ENCODE measurements around the gene S100A4.

The S100A4 gene

GRCh38 chr1:153506386-153506785 lies 39.2 kb downstream of the S100A4 start:
- Histone ChIP-seq H3K79me2 (ENCODE audit: control insufficient read depth, insufficient read depth, low read length, unreplicated experiment) (no peaks in the 10 kb centered on the region), H2AFZ (ENCODE audit: low read length, unreplicated experiment) (no peak overlapping the region), H3K4me3 (ENCODE audit: low read depth, low read length) (peak overlapping the region; percentile 24; the same call in 1 of the 2 replicates), H3K36me3 (ENCODE audit: insufficient read depth, low read length) (no peaks in the 10 kb centered on the region), H3K4me1 (ENCODE audit: control insufficient read depth, insufficient read depth, low read length, unreplicated experiment) (peaks cover 29% of the 10 kb centered on the region), H3K27ac (ENCODE audit: low read depth, low read length) (peak overlapping the region; percentile 19; the same call in 1 of the 2 replicates), H3K27me3 (ENCODE audit: insufficient read depth, low read length) (no peaks in the 10 kb centered on the region)

DNA sequence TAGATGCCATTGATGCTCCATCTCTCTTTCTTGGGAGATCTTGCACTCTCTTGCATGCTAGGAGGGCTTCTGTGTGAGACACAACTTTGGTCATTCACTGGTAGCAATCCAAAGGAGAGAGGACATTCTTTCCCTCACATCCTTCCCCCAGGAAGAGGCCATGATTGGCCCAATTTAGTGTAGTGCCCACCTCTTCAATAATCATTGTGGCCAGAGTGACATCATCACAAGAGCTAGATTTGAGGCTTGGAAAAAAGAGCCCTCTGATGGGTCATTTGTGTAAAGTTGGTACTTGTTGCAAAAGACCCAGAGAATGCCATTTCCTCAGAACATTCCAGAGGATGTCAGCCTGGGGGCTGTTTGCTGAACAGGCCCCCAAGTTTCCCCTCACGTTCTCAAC lies 40.0 kb downstream of the S100A4 start:
- no peak overlapping the region for H3K4me3 ChIP-seq (ENCODE audit: low read depth, low read length)
- no peaks in the 10 kb centered on the region for H3K79me2 ChIP-seq (ENCODE audit: control insufficient read depth, insufficient read depth, low read length, unreplicated experiment)
- no peaks in the 10 kb centered on the region for H3K27me3 ChIP-seq (ENCODE audit: insufficient read depth, low read length)
- H2AFZ ChIP-seq (ENCODE audit: low read length, unreplicated experiment): no peak overlapping the region
- no peaks in the 10 kb centered on the region for H3K36me3 ChIP-seq (ENCODE audit: insufficient read depth, low read length)
- H3K4me1 ChIP-seq (ENCODE audit: control insufficient read depth, insufficient read depth, low read length, unreplicated experiment): peaks cover 29% of the 10 kb centered on the region
- H3K27ac ChIP-seq (ENCODE audit: low read depth, low read length): no peak overlapping the region

GRCh38 chr1:153503766-153504165 lies 41.8 kb downstream of the S100A4 start:
- no peaks in the 10 kb centered on the region for H3K79me2 ChIP-seq (ENCODE audit: control insufficient read depth, insufficient read depth, low read length, unreplicated experiment)
- no peaks in the 10 kb centered on the region for H3K36me3 ChIP-seq (ENCODE audit: insufficient read depth, low read length)
- H2AFZ ChIP-seq (ENCODE audit: low read length, unreplicated experiment): no peak overlapping the region
- peaks cover 12% of the 10 kb centered on the region for H3K27me3 ChIP-seq (ENCODE audit: insufficient read depth, low read length)
- no peak overlapping the region for H3K4me3 ChIP-seq (ENCODE audit: low read depth, low read length)
- H3K27ac ChIP-seq (ENCODE audit: low read depth, low read length): no peak overlapping the region
- peaks cover 29% of the 10 kb centered on the region for H3K4me1 ChIP-seq (ENCODE audit: control insufficient read depth, insufficient read depth, low read length, unreplicated experiment)

GRCh38 chr1:153498746-153499145 lies 46.9 kb downstream of the S100A4 start:
- Histone ChIP-seq H3K79me2 (ENCODE audit: control insufficient read depth, insufficient read depth, low read length, unreplicated experiment) (no peaks in the 10 kb centered on the region), H3K4me3 (ENCODE audit: low read depth, low read length) (no peak overlapping the region), H3K27ac (ENCODE audit: low read depth, low read length) (no peak overlapping the region), H3K4me1 (ENCODE audit: control insufficient read depth, insufficient read depth, low read length, unreplicated experiment) (no peaks in the 10 kb centered on the region), H3K36me3 (ENCODE audit: insufficient read depth, low read length) (no peaks in the 10 kb centered on the region), H3K27me3 (ENCODE audit: insufficient read depth, low read length) (peaks cover 13% of the 10 kb centered on the region), H2AFZ (ENCODE audit: low read length, unreplicated experiment) (no peak overlapping the region)

DNA sequence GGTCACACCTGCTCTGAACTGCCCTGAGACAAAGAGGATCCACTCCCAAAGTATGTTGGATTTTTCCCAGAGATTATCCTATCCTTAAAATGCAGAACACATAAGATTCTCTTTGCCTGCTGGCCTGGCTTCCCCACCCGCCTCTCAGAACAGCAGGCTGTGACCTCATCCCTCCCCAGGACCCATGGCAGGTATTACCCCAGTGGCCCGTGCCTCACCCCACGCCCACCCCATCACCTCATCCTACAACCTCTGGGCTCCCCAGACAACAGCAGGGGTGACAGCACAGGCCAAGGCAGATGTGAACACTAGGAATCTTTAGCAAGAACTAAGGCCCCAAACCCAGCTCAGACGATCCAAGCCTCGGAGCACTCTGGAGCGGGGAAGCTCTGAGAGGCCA lies 50.1 kb downstream of the S100A4 start:
- H3K36me3 ChIP-seq (ENCODE audit: insufficient read depth, low read length): no peaks in the 10 kb centered on the region
- peaks cover 13% of the 10 kb centered on the region for H3K27me3 ChIP-seq (ENCODE audit: insufficient read depth, low read length)
- no peak overlapping the region for H3K4me3 ChIP-seq (ENCODE audit: low read depth, low read length)
- H2AFZ ChIP-seq (ENCODE audit: low read length, unreplicated experiment): no peak overlapping the region
- H3K4me1 ChIP-seq (ENCODE audit: control insufficient read depth, insufficient read depth, low read length, unreplicated experiment): peaks cover 11% of the 10 kb centered on the region
- no peak overlapping the region for H3K27ac ChIP-seq (ENCODE audit: low read depth, low read length)
- H3K79me2 ChIP-seq (ENCODE audit: control insufficient read depth, insufficient read depth, low read length, unreplicated experiment): no peaks in the 10 kb centered on the region

DNA sequence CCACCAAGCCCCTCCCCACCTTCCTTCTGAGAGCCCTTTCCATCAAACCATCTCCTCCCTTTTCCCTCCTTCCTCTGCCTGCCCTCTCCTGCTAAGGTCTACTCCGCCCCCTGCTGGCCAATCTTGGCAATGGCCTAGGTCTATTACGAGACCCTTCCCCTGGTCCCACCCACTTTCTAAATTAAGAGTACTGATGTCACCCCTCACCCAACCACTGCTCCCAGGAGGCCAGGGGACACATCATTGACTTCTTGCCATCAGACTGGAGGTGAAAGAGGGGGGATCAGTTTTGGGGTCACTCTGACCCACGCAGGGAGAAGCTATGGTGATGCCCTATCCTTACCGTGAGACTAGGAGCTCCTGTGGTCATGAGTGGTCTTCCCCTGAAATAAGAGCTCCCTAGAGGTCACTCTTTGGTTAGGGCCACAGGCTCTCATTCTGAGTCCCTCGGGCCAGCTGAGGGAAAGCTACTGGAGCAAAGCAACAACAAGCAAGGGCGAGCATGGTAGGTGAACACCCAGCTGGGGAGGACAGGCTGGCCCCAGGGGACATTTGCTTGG lies 50.5 kb downstream of the S100A4 start:
- Histone ChIP-seq H3K27me3 (ENCODE audit: insufficient read depth, low read length) (peaks cover 13% of the 10 kb centered on the region), H2AFZ (ENCODE audit: low read length, unreplicated experiment) (no peak overlapping the region), H3K4me3 (ENCODE audit: low read depth, low read length) (no peak overlapping the region), H3K79me2 (ENCODE audit: control insufficient read depth, insufficient read depth, low read length, unreplicated experiment) (no peaks in the 10 kb centered on the region), H3K27ac (ENCODE audit: low read depth, low read length) (no peak overlapping the region), H3K4me1 (ENCODE audit: control insufficient read depth, insufficient read depth, low read length, unreplicated experiment) (peaks cover 11% of the 10 kb centered on the region), H3K36me3 (ENCODE audit: insufficient read depth, low read length) (no peaks in the 10 kb centered on the region)
